Activated CD4-positive, CD25-positive, alpha-beta regulatory T cell treated with anti-CD3 and anti-CD28 coated beads, Interleukin-2, amount 50 U/mL, for 24 hours (primary cell): ENCODE data around the gene FILIP1.

Source experiments
- ATAC-seq, 2 donors: fragments of 150-1000 bp; cut with Tn5 transposase; one replicate each; pipeline ENCODE4 v1.10.0; 2021; ENCODE audit warnings: mild to moderate bottlenecking in 1 of 2, moderate library complexity in 1 of 2

FILIP1 gene

DNA sequence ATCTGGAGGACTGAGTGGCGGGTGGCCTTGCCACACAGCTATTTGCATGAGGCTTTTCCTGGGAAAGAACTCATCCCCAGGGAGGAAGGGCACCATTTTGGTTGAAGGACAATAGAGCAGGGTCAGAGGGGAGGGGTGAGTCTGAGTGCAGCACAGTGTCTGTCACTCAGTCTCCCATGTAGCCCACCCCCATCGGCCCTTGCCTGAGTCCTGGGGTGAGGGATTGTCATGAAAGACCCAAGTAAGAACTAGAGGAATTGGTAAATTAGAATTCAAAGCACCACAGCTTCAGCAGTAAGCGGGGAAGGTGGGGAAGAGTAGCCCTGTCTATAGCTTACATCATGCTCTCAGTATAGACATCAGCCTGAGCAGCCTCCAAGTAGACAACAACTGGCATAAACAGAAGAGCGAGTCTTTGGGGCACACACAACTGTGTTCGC, 118.6 kb downstream of the FILIP1 start:
- ATAC-seq = no peak

DNA sequence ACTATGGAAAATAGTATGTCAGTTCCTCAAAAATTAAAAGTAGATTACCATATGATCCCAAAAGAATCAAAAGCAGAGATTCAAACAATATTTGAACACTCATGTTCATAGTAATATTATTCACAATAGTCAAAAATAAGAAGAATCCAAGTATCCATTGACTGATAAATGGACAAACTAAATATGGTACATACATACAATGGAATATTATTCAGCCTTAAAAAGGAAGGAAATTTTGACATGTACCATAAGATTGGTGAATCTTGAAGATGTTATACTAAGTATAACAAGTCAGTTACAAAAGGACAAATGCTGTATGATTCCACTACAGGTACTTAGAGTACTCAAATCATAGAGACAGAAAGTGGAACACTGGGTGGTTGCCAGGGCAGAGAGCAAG, 120.7 kb downstream of the FILIP1 start:
- ATAC-seq = no peak

DNA sequence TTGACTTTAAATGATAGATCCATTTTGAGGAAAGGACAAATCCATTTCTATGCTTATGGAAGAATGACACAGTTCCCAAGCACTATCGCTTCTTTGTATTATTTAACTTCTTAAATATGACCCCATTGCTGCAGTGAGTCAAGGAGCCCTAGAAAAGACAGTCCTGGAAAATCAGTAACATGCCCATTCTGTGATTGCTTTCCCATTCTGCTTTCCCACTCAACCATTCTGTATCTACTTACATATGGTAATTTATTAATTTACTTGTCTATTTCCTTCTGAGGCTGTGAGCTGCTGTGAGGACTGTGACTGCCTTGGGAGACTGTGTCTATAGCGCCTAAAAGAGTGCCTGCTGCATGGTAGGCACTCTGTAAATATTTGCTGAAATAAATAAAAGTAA, 123.6 kb downstream of the FILIP1 start:
- ATAC-seq = no peak

DNA sequence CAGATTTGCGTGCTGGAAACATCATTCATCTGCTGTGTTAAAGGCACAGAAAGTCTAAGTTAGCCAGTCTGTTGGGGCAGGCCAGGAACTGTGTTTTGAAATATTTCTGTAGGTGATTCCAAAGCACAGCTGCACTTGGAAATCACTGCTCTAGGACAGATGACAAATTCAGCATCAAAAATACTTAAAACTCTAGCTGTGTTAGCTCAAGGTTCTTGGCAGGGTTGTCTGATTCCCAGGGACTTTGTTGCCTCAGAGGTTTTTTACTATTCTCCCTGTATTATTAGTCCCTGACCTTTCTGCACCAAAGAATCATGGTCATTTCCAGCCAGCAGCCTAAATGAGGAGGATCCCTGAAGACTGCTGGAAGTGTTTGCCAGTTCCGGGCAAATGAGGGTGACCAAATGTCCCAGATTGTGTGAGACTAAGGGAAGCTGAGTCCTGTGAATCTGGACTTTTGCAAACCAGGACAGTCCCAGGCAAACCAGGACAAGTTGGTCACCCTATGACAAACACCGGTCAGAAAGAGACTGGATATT, 124.7 kb downstream of the FILIP1 start:
- ATAC-seq = no peak

DNA sequence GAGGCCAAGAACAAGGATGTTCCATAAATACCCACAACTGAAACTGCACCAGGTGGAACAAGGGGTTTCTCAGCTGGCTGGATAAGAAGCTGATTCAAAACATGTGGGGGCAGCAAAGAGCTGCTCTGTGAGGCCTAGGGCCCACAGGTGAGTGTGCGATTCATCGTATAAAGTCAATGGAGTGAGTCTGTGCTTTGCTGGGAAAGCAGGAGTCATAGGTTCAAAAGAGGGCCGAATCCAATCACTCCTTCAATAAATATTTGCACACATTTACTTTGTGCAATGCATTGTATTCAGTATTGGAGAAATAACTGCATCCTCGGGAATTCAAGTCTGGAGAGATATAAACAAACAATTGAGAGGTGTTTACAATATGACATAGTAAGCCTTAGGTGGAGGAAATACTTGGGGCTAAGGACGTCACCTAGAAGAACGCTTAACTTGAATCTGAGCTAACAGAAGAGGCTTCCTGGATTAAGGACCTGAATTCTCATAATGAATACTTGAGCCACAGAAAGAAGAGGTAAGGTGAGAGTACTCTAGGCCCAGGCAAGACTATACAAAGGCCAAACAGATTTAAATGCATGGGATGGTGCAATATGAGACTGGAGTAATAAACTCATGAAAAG, 125.3 kb downstream of the FILIP1 start:
- ATAC-seq = no peak

DNA sequence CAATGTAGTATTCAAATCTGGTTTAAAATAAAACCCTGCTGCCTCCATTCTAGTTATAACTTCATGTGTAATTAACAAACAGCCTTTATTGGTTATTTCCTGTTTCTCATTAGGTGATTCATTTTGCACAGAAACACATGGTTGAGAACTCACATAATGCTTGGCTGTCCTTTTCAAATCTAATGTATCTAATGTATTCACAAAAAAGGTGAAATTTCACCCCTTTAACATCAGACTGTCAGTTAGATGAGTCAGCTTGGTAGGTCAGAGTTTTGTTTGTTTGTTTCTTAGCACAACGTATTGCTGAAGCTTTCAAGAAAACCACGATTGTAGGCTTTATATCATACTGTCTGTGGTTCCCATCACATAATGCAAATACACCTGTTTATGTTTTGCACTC, 130.3 kb downstream of the FILIP1 start:
- no peak for ATAC-seq

DNA sequence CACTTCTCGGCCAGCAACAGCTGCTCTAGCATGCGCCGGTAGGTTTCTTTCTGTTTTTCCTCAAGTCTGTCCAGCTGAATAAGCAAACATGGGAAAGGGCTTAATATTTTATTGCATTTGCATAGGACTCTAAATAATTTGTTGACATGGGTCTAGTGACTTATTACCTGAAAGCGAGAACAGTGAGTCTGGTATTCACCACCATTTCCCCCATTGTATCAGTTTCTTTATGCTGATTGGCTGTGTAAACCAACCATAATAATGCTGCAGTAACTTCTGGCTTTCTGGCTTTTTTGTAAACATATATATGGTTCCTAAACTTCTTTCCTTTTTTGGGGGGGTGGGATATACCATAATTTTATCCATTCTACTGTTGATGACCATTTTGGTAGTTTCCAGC, 140.0 kb downstream of the FILIP1 start:
- no peak for ATAC-seq

DNA sequence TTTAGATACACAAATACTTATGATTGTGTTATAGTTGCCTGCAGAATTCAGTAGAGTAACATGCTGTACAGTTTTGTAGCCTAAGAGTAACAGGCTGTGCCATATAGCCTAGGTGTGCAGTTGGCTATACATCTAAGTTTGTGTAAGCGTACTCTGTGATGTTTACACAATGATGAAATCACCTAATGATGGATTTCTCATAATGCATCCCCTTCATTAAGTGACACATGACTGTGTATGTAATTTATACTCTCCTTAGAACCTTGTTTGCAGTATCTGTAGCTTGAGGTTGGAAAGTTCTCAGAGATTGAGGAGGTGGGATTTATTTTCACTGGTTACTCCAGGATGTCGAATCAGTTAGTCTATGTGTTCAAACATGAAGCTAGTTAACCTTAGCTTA, 142.0 kb downstream of the FILIP1 start:
- no peak for ATAC-seq

DNA sequence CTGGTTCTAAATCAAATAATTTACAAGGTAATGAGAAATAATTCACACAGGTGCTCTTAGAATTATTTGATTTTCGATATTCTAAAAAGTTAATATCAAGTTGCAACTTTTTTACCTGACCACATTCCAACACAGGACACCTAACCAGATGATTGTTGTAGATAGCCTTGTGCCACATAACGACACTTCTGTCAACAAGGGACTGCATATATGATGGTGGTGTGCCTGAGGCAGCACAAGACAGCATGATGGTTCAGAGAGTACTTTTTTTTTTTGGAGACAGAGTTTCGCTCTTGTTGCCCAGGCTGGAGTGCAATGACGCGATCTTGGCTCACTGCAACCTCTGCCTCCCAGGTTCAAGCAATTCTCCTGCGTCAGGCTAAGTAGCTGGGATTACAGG, 142.8 kb downstream of the FILIP1 start:
- no peak for ATAC-seq

DNA sequence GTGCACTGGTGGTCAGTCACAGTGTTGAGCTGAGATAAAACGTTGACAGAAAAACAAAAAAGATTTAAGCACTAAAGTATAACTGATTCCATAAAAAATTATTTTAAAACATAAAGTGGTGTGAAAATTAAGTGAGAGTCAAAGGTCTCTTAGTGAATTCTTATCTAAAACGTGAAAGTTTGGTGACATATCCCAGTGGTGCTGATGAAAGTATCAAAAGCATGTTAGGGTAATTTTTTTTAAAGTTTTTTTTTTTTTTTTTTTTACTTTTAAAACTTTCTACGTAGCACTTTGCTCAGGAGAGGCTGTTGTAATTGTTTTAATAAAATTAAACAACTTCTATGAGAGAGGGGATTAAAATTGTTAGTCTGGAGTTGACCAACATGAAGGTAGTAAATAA, 143.4 kb downstream of the FILIP1 start:
- ATAC-seq = no peak

DNA sequence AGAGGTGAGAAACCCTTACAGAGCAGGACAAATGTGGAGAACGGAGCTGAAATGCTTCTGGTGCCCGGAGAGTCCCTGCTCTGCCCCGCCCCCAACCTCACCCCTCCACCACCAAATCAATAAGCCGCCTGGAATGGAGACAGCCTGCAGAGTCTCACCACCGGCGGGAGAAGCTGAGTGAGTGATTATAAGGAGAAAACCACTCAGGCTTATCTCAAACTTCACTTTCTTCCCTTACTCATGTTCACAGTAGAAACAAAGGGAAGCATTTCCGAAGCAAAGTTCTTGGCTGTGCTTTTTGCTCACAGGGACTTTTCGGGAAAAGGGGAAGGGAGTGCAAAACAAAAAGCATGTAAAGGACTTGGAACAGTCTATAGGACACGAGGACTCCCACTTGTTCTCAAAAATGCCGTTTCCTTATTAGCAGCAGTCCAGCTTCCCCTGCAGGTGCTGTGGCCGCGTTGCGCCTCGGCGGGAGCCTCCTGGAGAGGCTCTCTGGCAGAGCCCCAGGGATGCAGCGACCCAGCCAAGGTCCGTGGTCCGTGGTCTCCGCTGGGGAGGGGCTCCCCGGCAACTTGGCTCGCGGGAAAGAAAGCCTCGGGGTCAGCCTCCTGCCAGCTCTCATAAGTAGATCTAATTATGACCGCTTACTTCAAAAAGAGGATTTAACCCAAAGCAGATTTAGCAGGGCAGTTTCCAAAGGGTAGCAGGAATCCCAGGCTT, 144.2 kb downstream of the FILIP1 start:
- ATAC-seq = no peak

DNA sequence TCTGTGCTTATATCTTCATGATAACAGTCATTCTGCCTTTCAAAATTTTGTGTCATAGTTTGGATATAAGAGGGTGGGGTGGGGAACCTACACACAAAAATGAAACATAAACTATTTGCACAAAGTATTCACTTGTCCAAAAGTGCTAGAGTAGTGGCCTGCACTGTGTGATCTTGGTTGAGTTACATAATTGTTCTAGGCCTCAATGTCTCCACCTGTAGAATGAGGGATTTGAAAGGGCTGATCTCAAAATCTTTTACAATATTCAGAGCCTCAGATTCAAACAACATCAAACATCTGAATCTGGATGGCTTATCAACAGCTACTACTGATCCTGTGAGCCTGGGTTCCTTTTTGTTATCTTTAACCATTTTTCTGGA, 144.7 kb downstream of the FILIP1 start:
- no peak for ATAC-seq

DNA sequence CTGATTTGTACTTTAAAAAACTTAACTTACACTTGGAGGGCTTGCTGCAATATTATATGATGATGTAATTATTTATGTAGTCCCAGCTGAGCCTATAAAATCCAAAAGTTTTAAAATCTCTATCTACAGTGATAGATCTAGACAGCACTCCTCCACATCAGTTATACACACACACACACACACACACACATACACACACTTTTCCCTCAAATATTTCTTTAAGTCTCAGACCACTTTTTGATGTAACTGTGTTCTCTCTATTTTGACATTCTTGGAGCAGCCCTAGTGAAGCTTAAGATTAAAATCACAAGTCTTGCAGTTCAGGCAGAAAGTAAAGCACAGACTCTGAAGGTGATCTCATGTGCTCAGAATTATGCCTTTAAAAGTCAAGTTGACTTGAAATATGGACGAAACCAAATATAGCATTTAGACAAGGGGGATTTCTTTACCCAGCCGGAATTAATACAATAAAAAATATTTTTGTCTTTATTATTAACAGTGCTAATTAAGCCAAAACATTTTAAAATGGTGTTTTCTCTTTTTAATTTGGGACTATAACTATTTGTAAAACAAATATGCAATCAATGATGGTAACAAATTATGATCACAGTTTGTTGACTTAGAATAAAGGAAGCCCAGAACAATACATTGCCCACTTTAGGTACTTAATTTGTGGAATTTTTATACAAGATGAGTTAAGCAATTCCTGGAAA, 145.5 kb downstream of the FILIP1 start:
- no peak for ATAC-seq

DNA sequence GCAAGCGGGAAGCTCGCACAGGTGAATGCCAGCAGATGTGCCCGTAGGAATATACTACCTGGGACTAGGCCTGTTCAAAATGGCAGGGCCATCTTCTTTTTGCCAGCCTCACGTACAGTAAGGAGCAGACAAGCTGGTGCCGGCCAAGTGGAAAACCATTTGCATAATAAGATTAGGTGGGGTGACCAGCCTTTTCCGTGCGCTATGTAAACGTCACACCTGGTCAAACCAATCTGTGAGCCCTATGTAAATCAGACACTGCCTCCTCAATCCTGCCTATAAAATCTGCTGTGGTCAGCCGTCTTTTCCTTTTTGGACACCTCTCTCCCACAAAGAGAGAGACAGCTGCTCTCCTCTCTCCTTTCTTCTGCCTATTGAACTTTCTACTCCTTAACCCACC, 148.2 kb downstream of the FILIP1 start:
- no peak for ATAC-seq

DNA sequence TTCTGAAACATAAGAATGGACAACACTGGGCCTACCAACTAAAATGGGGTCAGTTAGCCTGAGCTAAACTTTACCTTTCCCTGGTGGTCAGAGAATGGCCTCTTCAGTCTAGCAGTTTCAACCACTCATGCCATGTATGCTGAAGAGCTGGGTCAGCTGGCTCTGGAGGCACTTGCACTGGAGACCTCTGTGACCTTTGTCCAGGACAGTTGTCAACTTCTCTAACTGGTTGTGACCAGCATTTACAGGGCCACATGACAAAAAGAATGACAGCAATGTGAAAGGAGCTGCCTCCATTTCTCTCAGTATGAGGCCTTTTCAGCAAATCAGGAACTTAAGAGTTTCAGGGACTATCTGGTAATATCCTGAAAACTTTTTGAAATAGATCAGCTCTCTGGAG, 149.1 kb downstream of the FILIP1 start:
- no peak for ATAC-seq

DNA sequence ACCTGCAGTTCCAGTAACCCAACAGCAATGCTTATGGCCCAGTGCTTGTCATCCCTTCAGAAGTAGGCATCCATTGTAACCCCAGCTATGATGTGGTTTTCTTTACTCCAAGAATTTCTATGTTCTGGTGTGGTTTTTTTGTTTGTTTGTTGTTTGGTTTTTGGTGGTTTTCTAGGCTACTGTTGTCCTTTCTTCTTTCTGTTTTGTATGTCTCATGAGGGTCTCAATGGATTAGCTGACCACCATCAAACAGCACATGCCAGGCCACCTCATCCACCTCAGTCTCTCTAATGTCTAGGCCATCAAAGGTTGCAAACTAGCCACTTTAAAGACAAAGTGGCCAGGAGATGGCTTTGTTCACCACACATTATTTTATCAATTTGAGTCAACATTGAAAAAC, 149.6 kb downstream of the FILIP1 start:
- ATAC-seq = no peak

DNA sequence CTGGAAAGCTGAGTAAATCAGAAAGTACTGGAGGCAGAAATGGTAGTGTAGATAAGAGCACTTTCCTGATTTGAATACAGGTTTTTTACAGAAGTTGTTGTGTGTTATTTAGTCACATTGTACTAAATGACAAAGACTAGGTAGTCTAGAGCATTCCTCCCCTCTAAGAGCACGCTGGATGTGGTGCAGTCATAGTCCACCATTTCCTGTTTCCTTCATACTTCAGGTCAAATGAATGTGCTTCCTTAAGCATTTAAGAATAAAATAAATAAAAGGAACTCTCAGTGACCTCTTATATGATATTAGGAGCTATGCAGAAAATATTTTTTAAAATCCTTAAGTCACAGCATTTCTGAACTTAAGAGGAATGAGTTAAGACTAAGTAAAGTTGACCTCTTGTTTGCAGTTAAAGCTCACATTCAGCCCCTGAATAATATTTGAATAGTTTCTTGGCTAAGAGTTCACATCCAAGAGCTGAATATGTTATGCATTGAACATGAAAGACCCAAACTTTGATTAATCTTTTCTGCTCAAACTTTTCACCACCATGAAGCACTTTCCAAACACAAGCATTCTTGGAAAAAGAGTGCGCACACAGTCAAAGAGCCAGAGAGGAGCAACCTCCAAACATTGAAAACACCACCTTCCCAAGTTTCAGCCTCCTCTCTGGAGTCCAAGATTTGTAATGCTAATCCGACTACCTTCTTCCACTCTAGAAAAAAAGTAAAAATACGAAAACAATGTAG, 155.6 kb downstream of the FILIP1 start:
- no peak for ATAC-seq

DNA sequence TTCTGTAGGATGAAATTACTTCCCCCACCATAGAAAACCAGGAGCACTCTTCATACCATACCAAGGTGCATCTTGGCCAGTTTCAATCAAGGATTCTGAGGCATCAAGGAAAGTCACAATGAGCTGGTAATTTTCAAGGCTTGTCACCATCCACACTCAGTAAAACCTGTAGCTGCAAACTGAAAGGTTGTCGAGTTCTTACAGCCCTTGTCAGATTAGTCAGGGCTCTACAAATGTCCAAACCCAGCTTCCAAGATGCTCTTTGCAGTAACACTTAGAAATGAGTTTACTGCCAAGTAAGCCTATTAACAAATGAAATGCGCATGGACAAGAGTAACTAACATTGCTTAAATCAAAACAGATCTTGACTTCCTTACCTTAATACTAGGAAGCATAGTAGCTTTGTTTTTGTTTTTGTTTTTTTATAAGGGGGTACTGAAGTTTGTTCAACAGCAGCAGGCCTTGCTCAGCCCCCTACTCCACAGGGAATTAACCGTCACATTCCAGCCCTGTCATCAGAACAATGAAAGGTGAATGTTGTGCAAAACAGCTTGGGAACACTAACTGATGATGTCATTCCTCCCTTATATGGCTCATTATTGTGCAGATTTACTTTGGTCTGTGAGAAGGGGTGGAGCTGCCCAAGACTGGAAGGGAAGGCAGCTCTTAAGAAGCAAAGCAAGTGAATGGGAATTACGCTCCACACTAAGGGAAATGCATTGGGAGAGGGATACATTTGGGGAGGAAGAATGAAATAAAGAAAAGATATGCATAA, 159.1 kb downstream of the FILIP1 start:
- no peak for ATAC-seq

DNA sequence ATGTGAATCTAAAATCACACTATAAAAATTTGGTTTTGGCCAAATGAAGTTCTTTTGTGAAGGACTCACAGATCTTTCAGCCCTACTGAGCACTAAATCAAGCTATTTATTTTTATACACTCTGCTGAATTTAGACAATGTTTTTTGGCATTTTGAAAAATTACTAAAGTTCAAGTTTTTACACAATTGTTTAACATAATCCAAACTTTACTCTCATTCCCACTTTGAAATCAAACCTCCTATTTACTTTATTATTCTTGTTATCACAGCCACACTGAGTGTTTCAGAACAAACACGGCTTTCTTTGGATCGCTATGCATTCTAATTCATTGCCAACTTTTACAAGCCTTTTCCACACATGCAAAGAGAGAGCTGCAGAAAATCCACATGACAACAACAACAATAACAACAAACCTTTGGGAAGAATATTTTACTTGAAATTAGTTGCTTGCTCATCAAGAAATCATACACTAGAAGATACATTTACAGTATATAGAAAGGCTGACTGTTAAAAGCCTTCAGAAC, 159.9 kb downstream of the FILIP1 start:
- ATAC-seq = no peak

DNA sequence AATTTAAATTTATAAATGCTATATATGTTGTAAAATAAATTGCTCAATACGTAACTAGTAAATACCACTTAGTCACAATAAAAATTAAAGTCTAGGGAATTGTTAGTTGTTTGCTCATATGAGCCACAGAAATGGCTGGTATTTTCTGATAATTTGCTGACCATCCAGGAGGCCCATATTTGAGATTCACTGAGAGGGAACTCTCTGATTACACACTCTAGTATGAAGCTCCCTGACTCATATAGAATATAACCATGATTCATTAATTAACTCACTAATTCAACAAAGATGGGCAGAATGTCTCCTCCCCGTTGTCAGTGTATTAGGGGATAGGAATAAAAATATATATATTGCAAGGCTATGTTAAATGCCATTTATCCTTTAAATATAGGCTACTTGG, 162.4 kb downstream of the FILIP1 start:
- ATAC-seq = no peak

DNA sequence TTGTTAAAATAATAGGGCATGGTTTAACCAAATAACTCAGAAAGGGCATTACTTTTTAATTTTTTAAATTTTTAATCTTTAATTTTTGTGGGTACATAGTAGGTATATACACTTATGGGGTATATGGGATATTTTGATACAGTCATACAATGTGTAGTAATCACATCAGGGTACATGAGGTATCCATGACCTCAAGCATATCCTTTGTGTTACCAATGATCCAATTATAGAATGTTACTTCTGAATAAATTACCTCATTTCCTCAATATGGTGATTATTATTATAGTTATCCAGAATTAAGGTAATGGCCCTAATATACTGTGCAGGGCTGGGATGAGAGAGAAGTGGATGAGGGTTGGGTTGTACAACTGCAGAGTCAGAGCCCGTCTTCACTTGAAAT, 163.9 kb downstream of the FILIP1 start:
- no peak for ATAC-seq

DNA sequence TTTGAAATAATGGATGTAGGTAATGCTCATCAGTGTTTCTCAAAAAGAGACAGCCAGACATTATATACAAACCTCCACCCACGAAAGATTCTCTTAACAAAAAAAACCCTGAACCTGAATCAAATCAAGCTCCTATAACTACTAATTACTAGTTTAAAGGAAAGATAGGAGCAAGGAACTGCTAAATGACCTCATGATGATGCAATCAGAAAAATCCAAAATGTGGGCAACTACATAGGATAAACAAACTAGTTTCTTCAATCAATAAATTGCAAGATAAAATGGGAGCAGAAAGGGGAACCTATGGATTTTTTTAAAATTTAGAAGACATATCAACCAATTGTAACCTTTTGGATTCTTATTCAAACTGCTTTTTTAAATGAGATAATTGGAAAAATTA, 165.8 kb downstream of the FILIP1 start:
- no peak for ATAC-seq
